Endodermal cell (in vitro differentiated cells): ENCODE measurements around the gene CARS1. TPM values are rescaled to one million over a fixed set of nuclear protein-coding genes. Genes with fewer than 3 reads are reported as not detected.
A peak's percentile ranks its signal among the peaks of the same experiment; 100 is the strongest.

ENCODE experiments used
- DNase-seq: peaks from one replicate; pipeline ENCODE4 v3.0.0-alpha.2; 2017
- H3K27ac ChIP-seq: 2 replicates; pipeline ENCODE4 v1.5.1; 2013; ENCODE audit warnings: mild to moderate bottlenecking, low read depth, low read length, moderate library complexity
- H3K27me3 ChIP-seq: 2 replicates; pipeline ENCODE4 v1.6.1; 2013; ENCODE audit warnings: mild to moderate bottlenecking, low read length, moderate library complexity; ENCODE audit not compliant: insufficient read depth, control insufficient read depth, poor library complexity, severe bottlenecking
- H3K36me3 ChIP-seq: 2 replicates; pipeline ENCODE4 v1.7.0; 2013; ENCODE audit warnings: mild to moderate bottlenecking, low read length, moderate library complexity; ENCODE audit not compliant: control insufficient read depth, insufficient read depth
- H3K4me1 ChIP-seq: one replicate; pipeline ENCODE4 v1.7.0; 2013; ENCODE audit warnings: low read length; ENCODE audit not compliant: control insufficient read depth, insufficient read depth
- H3K4me3 ChIP-seq: 2 replicates; pipeline ENCODE4 v1.5.1; 2013; ENCODE audit warnings: mild to moderate bottlenecking, low read length, moderate library complexity
- H3K9ac ChIP-seq: 2 replicates; pipeline ENCODE4 v1.6.1; 2013; ENCODE audit warnings: mild to moderate bottlenecking, low read length, moderate library complexity; ENCODE audit not compliant: poor library complexity, severe bottlenecking; ENCODE audit errors: extremely low read depth
- H3K9me3 ChIP-seq: 2 replicates; pipeline ENCODE4 v1.6.1; 2013; ENCODE audit warnings: mild to moderate bottlenecking, low read length, moderate library complexity; ENCODE audit not compliant: control insufficient read depth
- H3K27ac Mint-ChIP-seq: 2 replicates; pipeline ENCODE4 v1.8.0; 2020; ENCODE audit warnings: mixed read lengths
- H3K27me3 Mint-ChIP-seq: 2 replicates; pipeline ENCODE4 v1.8.0; 2021; ENCODE audit warnings: mild to moderate bottlenecking, mixed read lengths; ENCODE audit not compliant: insufficient read depth
- H3K36me3 Mint-ChIP-seq: 2 replicates; pipeline ENCODE4 v1.8.0; 2020; ENCODE audit warnings: low read depth, mixed read lengths
- H3K4me1 Mint-ChIP-seq: 2 replicates; pipeline ENCODE4 v1.8.0; 2020; ENCODE audit warnings: mixed read lengths
- H3K4me3 Mint-ChIP-seq: 2 replicates; pipeline ENCODE4 v1.8.0; 2020; ENCODE audit warnings: mild to moderate bottlenecking, moderate library complexity, mixed read lengths
- H3K9me3 Mint-ChIP-seq: 2 replicates; pipeline ENCODE4 v1.8.0; 2020; ENCODE audit warnings: mild to moderate bottlenecking, mixed read lengths
- WGBS, 2 experiments: methylation state at CpG; one replicate each; pipeline versions ENCODE4 v1.1.5 to v1.1.7; 2013; ENCODE audit warnings: missing lambda C conversion rate in 2 of 2, mixed read lengths in 1 of 2; ENCODE audit not compliant: insufficient coverage in 1 of 2, insufficient read length in 1 of 2; 5-methylcytosine and 5-hydroxymethylcytosine counted together
- total RNA-seq, 2 donors: library from RNA; stranded (reverse); fragmentation: NEBNext Ultra II Directional in 1 of 2; extraction: Animal tissue kit (Norgen Biotek cat#: 25700) in 1 of 2; gene quantifications; 2 replicates in 1 of 2; 3 replicates in 1 of 2; pipeline ENCODE4 v1.2.1, GENCODE V29; 2021
- TF ChIP-seq, protein P1 (sequence below): fragments of 200-600 bp; sonication (generic); conservative IDR thresholded peaks from 2 replicates; pipeline ENCODE4 v1.5.0; 2021; ENCODE audit warnings: antibody characterized with exemption, mild to moderate bottlenecking

CARS1 gene
- total RNA-seq, 2 donors from 2014 or later, result 48.0 to 52.8 TPM

- no peak for DNase-seq
- Histone ChIP-seq H3K4me3 (no peak overlapping the region), H3K9ac (no peak overlapping the region), H3K9me3 (no peaks in the 10 kb centered on the region), H3K27me3 (no peaks in the 10 kb centered on the region), H3K36me3 (peaks cover 55% of the 10 kb centered on the region), H3K27ac (no peak overlapping the region), H3K4me1 (no peaks in the 10 kb centered on the region)
- H3K27ac Mint-ChIP-seq, result peak overlapping the region; percentile 64
- WGBS, 2 experiments, result 95 to 96% methylated on average over 6 to 9 of the region's 9 CpGs
- no peaks in the 10 kb centered on the region for H3K4me1 Mint-ChIP-seq
- H3K4me3 Mint-ChIP-seq, result no peak overlapping the region
- no peaks in the 10 kb centered on the region for H3K27me3 Mint-ChIP-seq
- TF ChIP-seq, protein P1, sequence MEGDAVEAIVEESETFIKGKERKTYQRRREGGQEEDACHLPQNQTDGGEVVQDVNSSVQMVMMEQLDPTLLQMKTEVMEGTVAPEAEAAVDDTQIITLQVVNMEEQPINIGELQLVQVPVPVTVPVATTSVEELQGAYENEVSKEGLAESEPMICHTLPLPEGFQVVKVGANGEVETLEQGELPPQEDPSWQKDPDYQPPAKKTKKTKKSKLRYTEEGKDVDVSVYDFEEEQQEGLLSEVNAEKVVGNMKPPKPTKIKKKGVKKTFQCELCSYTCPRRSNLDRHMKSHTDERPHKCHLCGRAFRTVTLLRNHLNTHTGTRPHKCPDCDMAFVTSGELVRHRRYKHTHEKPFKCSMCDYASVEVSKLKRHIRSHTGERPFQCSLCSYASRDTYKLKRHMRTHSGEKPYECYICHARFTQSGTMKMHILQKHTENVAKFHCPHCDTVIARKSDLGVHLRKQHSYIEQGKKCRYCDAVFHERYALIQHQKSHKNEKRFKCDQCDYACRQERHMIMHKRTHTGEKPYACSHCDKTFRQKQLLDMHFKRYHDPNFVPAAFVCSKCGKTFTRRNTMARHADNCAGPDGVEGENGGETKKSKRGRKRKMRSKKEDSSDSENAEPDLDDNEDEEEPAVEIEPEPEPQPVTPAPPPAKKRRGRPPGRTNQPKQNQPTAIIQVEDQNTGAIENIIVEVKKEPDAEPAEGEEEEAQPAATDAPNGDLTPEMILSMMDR, result no peak
- H3K9me3 Mint-ChIP-seq, result no peaks in the 10 kb centered on the region
- peaks cover 53% of the 10 kb centered on the region for H3K36me3 Mint-ChIP-seq
These were observed 48.4 kb downstream of the CARS1 start for GRCh38 chr11:3008746-3009336.

- Histone ChIP-seq H3K4me1 (no peaks in the 10 kb centered on the region), H3K27ac (no peak overlapping the region), H3K27me3 (no peaks in the 10 kb centered on the region), H3K9me3 (no peaks in the 10 kb centered on the region), H3K9ac (no peak overlapping the region), H3K36me3 (peaks cover 56% of the 10 kb centered on the region), H3K4me3 (no peak overlapping the region)
- TF ChIP-seq, protein P1, result no peak
- 90 to 93% methylated on average over 18 to 20 of the region's 20 CpGs for WGBS, 2 experiments
- Mint-ChIP-seq H3K9me3 (no peaks in the 10 kb centered on the region), H3K4me3 (no peak overlapping the region), H3K27me3 (no peaks in the 10 kb centered on the region), H3K27ac (peak overlapping the region; percentile 35), H3K4me1 (no peaks in the 10 kb centered on the region), H3K36me3 (peaks cover 63% of the 10 kb centered on the region)
- no peak for DNase-seq
These were observed 49.7 kb downstream of the CARS1 start for GRCh38 chr11:3007404-3008010.

- H3K36me3 Mint-ChIP-seq, result peaks cover 60% of the 10 kb centered on the region
- DNase-seq, result no peak
- H3K4me1 Mint-ChIP-seq, result no peaks in the 10 kb centered on the region
- no peaks in the 10 kb centered on the region for H3K9me3 ChIP-seq
- no peak overlapping the region for H3K4me3 ChIP-seq
- H3K27me3 Mint-ChIP-seq, result no peaks in the 10 kb centered on the region
- WGBS, 2 experiments, result 94 to 95% methylated on average over 12 to 21 of the region's 21 CpGs
- TF ChIP-seq, protein P1, result no peak
- no peak overlapping the region for H3K27ac Mint-ChIP-seq
- H3K36me3 ChIP-seq, result peaks cover 55% of the 10 kb centered on the region
- H3K27ac ChIP-seq, result no peak overlapping the region
- H3K9me3 Mint-ChIP-seq, result no peaks in the 10 kb centered on the region
- no peak overlapping the region for H3K4me3 Mint-ChIP-seq
- no peak overlapping the region for H3K9ac ChIP-seq
- no peaks in the 10 kb centered on the region for H3K4me1 ChIP-seq
- H3K27me3 ChIP-seq, result no peaks in the 10 kb centered on the region
These were observed 50.5 kb downstream of the CARS1 start for GRCh38 chr11:3006505-3007260.
